Stimulated activated naive CD4-positive, alpha-beta T cell (primary cell): ENCODE data around the gene FRRS1.
"Not testable (repeated sequence)": the region's sequence is repeated elsewhere in the genome, so short reads cannot be mapped to it uniquely, and the experiment has no call there.

ENCODE experiments used
- DNase-seq, 6 experiments: peaks; one replicate each; lab custom pipeline; 2025; lab: John Stamatoyannopoulos, UW

FRRS1 gene

GRCh38 chr1:99766378-99766800 is at the start of gene FRRS1:
TSS of gene FRRS1 (minus strand) at chr1:99766635. CDS start at chr1:99748768, 17,867 bp downstream.
- peak in 4 of 6 experiments; percentile 4 to 50 (median 20) for DNase-seq

- no peak for DNase-seq
Observed at GRCh38 chr1:99814373-99814900, 48.0 kb upstream of the FRRS1 start.

- DNase-seq: no peak
Observed at GRCh38 chr1:99811747-99812146, 45.3 kb upstream of the FRRS1 start.

- no peak for DNase-seq
Observed at GRCh38 chr1:99811075-99811474, 44.6 kb upstream of the FRRS1 start.

- peak in 4 of 6 experiments; percentile 1 to 65 (median 42) for DNase-seq
Observed at GRCh38 chr1:99808391-99809115, 42.1 kb upstream of the FRRS1 start.

- DNase-seq: no peak
Observed at GRCh38 chr1:99806882-99807281, 40.4 kb upstream of the FRRS1 start.

GRCh38 chr1:99801584-99801983 is 35.1 kb upstream of the FRRS1 start:
- no peak for DNase-seq

GRCh38 chr1:99793861-99794260 is 27.4 kb upstream of the FRRS1 start:
- DNase-seq: not testable (repeated sequence)

GRCh38 chr1:99789715-99790114 is 23.3 kb upstream of the FRRS1 start:
- DNase-seq: no peak

GRCh38 chr1:99788896-99789295 is 22.5 kb upstream of the FRRS1 start:
- no peak for DNase-seq

GRCh38 chr1:99786751-99787501 is 20.5 kb upstream of the FRRS1 start:
- DNase-seq: no peak

- DNase-seq: peak in 3 of 6 experiments; percentile 32 to 41 (median 39)
Observed at GRCh38 chr1:99784809-99785255, 18.4 kb upstream of the FRRS1 start.

- no peak for DNase-seq
Observed at GRCh38 chr1:99784143-99784542, 17.7 kb upstream of the FRRS1 start.

GRCh38 chr1:99782920-99783319 is 16.5 kb upstream of the FRRS1 start:
- no peak for DNase-seq

- no peak for DNase-seq
Observed at GRCh38 chr1:99782397-99782796, 16.0 kb upstream of the FRRS1 start.

- DNase-seq: no peak
Observed at GRCh38 chr1:99781798-99782197, 15.4 kb upstream of the FRRS1 start.

- no peak for DNase-seq
Observed at GRCh38 chr1:99777752-99778151, 11.3 kb upstream of the FRRS1 start.

- no peak for DNase-seq
Observed at GRCh38 chr1:99776120-99776519, 9.7 kb upstream of the FRRS1 start.

GRCh38 chr1:99772809-99773208 is 6.4 kb upstream of the FRRS1 start:
- DNase-seq: no peak

GRCh38 chr1:99771513-99771918 is 5.1 kb upstream of the FRRS1 start:
- DNase-seq: no peak

GRCh38 chr1:99768524-99769245 is 2.2 kb upstream of the FRRS1 start:
- DNase-seq: no peak

GRCh38 chr1:99768104-99768503 is 1.7 kb upstream of the FRRS1 start:
- DNase-seq: no peak
